Tibial artery (tissue), 4 donors: ENCODE results near the gene CCDC14.
A peak's percentile ranks its signal among the peaks of the same experiment; 100 is the strongest.
"Not testable (repeated sequence)": the region's sequence is repeated elsewhere in the genome, so short reads cannot be mapped to it uniquely, and the experiment has no call there.

ENCODE experiments used
- DNase-seq, 2 donors: peaks; one replicate each; pipeline ENCODE4 v3.0.0-alpha.2; 2019
- H3K27ac ChIP-seq, 2 donors: fragments of 200-600 bp; sonication (generic) in 1 of 2; 1 replicate in 1 of 2; 2 replicates in 1 of 2; pipeline ENCODE4 v1.5.1; 2018 to 2019; ENCODE audit warnings: mild to moderate bottlenecking in 1 of 2
- H3K27me3 ChIP-seq, 2 donors: fragments of 200-600 bp; sonication (generic) in 1 of 2; one replicate each; pipeline versions ENCODE4 v1.5.1 to v1.6.0; 2016 to 2019
- H3K36me3 ChIP-seq, 3 donors: fragments of 200-600 bp; sonication (generic) in 2 of 3; one replicate each; pipeline ENCODE4 v1.5.1; 2016 to 2019; ENCODE audit warnings: mild to moderate bottlenecking in 2 of 3
- H3K4me1 ChIP-seq, 4 donors: fragments of 200-600 bp; sonication (generic) in 2 of 4; 1 replicate in 3 of 4; 2 replicates in 1 of 4; pipeline ENCODE4 v1.5.1; 2016 to 2019
- H3K4me3 ChIP-seq, 2 donors: fragments of 200-600 bp; sonication (generic) in 1 of 2; 1 replicate in 1 of 2; 2 replicates in 1 of 2; pipeline ENCODE4 v1.5.1; 2018 to 2019; ENCODE audit warnings: mild to moderate bottlenecking in 2 of 2
- H3K9me3 ChIP-seq, 3 donors: fragments of 200-600 bp; sonication (generic) in 1 of 3; one replicate each; pipeline ENCODE4 v1.5.1; 2016 to 2019
- CTCF ChIP-seq, 2 experiments: fragments of 200-600 bp in 1 of 2; fragments of 450-650 bp in 1 of 2; IDR thresholded peaks; one replicate each; pipeline ENCODE4 v1.5.1; 2017 to 2019; ENCODE audit warnings: antibody characterized with exemption in 2 of 2, mild to moderate bottlenecking in 1 of 2, moderate library complexity in 1 of 2
- intact Hi-C: fragments of 100-400 bp; cut with DNase I; formaldehyde crosslinking; loops from one replicate; pipeline ENCODE4 v1.15.0; 2023; ENCODE audit warnings: low total_unique reads

The CCDC14 gene

DNA sequence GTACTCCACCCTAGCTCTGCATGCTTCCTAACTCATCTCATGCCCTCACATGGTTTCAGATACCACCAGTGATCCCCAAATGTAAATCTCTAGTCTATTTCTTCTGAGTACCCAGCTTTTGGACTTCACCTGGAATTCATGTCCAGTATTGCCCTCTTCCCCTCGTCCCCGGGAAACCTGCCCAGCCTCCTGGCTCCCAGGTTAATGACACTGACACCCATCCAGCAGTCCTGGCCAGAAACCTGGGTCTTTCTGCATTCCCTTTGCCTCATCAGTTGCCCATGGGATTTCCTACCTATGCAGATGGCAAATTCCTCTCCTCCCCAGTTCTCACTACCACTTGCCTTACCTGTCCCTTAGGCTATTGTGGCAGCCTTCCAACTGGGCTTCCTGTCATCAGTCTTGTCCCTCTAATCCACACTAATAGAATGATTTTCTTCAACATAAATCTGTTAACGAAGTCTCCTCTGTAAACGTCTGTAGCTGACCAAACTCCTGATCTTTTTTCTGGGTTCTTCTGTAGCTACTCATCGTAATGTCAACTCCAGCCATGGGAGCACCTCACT is 61.6 kb downstream of the CCDC14 start:
- Histone ChIP-seq H3K27ac (no peak overlapping the region), H3K27me3 (no peaks in the 10 kb centered on the region), H3K4me3 (no peak overlapping the region), H3K4me1 (peaks cover 0 to 5% (median 1%) of the 10 kb centered on the region in 4 donors), H3K36me3 (no peaks in the 10 kb centered on the region), H3K9me3 (no peaks in the 10 kb centered on the region)
- intact Hi-C loops = no loop called here
- no peak for TF ChIP-seq CTCF (IDR thresholded peaks at IDR 0.05)
- no peak for DNase-seq

DNA sequence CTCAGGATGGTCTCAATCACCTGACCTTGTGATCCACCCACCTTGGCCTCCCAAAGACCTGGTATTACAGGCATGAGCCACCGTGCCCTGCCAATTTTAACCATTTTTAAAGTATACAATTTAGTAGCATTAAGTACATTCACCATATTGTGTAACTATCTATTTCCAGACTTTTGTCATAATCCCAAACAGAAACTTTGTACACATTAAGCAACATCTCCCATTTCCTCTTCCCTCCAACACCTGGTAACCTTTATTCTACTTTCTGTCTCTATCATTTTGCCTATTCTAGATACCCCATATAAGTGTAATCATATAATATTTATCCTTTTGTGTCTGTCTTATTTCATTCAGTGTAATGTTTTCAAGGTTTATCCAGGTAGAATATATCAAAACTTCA is 68.0 kb downstream of the CCDC14 start:
- no peak overlapping the region for H3K27ac ChIP-seq

DNA sequence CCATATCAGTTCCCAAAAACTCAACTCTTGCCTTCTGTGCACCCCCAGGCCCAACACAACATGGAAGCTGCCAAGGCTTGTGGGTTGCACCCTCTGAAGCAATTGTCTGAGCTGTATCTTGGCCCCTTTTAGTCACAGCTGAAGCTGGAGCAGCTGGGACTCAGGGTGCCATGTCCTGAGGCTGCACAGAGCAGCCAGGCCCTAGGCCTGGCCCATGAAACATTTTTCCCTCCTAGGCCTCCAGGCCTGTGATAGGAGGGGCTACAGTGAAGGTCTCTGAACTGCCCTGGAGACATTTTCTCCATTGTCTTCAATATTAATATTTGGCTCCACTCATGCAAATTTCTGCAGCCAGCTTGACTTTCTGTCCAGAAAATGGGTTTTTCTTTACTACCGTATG is 68.8 kb downstream of the CCDC14 start:
- H3K9me3 ChIP-seq = peaks cover 0 to 4% (median 3%) of the 10 kb centered on the region in 3 donors
- no peak for TF ChIP-seq CTCF (IDR thresholded peaks at IDR 0.05)
- intact Hi-C loops = no loop called here

More for the DNA sequence above, 68.0 kb downstream of the CCDC14 start:
- H3K27me3 ChIP-seq = no peaks in the 10 kb centered on the region
- no peaks in the 10 kb centered on the region for H3K4me1 ChIP-seq
- H3K36me3 ChIP-seq = no peaks in the 10 kb centered on the region
- TF ChIP-seq CTCF (IDR thresholded peaks at IDR 0.05) = no peak
- intact Hi-C loops = no loop called here
- no peak for DNase-seq
- peaks cover 0 to 4% (median 3%) of the 10 kb centered on the region in 3 donors for H3K9me3 ChIP-seq
- no peak overlapping the region for H3K4me3 ChIP-seq

DNA sequence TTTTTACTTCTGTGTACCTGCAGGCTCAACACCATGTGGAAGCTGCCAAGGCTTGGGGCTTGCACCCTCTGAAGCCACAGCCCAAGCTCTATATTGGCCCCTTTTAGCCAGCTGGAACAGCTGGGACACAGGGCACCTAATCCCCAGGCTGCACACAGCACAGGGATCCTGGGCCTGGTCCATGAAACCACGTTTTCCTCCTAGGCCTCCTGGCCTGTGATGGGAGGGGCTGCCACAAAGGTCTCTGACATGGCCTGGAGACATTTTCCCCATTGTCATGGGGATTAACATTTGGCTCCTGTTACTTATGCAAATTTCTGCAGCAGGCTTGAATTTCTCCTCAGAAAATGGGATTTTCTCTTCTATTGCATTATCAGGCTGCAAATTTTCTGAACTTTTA is 70.0 kb downstream of the CCDC14 start:
- H3K27me3 ChIP-seq, H3K27ac ChIP-seq, H3K4me3 ChIP-seq, DNase-seq, H3K4me1 ChIP-seq, intact Hi-C loops, H3K36me3 ChIP-seq, H3K9me3 ChIP-seq: not testable (repeated sequence)

More for the DNA sequence above, 68.8 kb downstream of the CCDC14 start:
- H3K27me3 ChIP-seq = no peaks in the 10 kb centered on the region
- H3K4me1 ChIP-seq = no peaks in the 10 kb centered on the region
- H3K27ac ChIP-seq = no peak overlapping the region
- DNase-seq = no peak
- no peaks in the 10 kb centered on the region for H3K36me3 ChIP-seq
- H3K4me3 ChIP-seq = no peak overlapping the region

DNA sequence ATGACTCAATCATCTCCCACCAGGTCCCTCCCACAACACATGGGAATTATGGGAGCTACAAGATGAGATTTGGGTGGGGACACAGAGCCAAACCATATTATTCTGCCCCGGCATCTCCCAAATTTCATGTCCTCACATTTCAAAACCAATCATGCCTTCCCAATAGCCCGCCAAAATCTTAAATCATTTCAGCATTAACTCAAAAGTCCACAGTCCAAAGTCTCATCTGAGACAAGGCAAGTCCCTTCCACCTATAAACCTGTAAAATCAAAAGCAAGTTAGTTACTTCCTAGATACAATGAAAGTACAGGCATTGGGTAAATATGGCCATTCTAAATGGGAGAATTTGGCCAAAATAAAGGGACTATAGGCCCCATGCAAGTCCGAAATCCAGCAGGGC is 70.9 kb downstream of the CCDC14 start:
- H3K27ac ChIP-seq, DNase-seq, H3K4me1 ChIP-seq, H3K27me3 ChIP-seq, H3K4me3 ChIP-seq, H3K9me3 ChIP-seq, intact Hi-C loops, H3K36me3 ChIP-seq: not testable (repeated sequence)

- H3K27ac ChIP-seq = peak overlapping the region; percentile 42 to 73
- H3K4me1 ChIP-seq = peaks cover 0 to 31% (median 13%) of the 10 kb centered on the region in 4 donors
- TF ChIP-seq CTCF (IDR thresholded peaks at IDR 0.05) = no peak
- H3K9me3 ChIP-seq = no peaks in the 10 kb centered on the region
- H3K27me3 ChIP-seq = no peaks in the 10 kb centered on the region
- DNase-seq = no peak
- H3K4me3 ChIP-seq = peak overlapping the region; percentile 73 to 79
- no peaks in the 10 kb centered on the region for H3K36me3 ChIP-seq
- intact Hi-C loops = no loop called here
Measured at GRCh38 chr3:123884993-123885392, 76.0 kb downstream of the CCDC14 start.
